H1 (cell line): ENCODE measurements around the gene MRPS12. TPM values are rescaled to one million over a fixed set of nuclear protein-coding genes. Genes with fewer than 3 reads are reported as not detected.

Source experiments
- CTCF ChIA-PET: fragments of 300-600 bp; sonication (Branson Sonifier 250); formaldehyde crosslinking; loops from one replicate; lab custom pipeline; 2021; ENCODE audit not compliant: partially characterized antibody; lab: Charles Lee
- POLR2A ChIA-PET: fragments of 300-600 bp; sonication (Branson Sonifier 250); formaldehyde crosslinking; loops from one replicate; lab custom pipeline; 2021; ENCODE audit warnings: inconsistent platforms; ENCODE audit not compliant: partially characterized antibody; lab: Charles Lee
- DNase-seq, 2 experiments: peaks; one replicate each; pipeline versions ENCODE4 v3.0.0 to v3.0.0-alpha.2; 2010 to 2022; ENCODE audit warnings: low spot score in 2 of 2, low read depth in 1 of 2, mixed read lengths in 1 of 2
- FAIRE-seq: peaks from 2 replicates; lab custom pipeline; 2011; peaks lifted over from hg19 to GRCh38; lab: Jason Lieb, UNC
- H2AFZ ChIP-seq: 2 replicates; pipeline ENCODE4 v1.8.1; 2012; ENCODE audit warnings: low read length, inconsistent platforms
- H2AK5ac ChIP-seq: 2 replicates; pipeline ENCODE4 v1.6.1; 2013; ENCODE audit warnings: low read depth, low read length
- H2BK120ac ChIP-seq: replicated peaks from 2 replicates; pipeline ENCODE3; 2013; ENCODE audit warnings: low read depth, low read length, inconsistent platforms
- H2BK12ac ChIP-seq: 2 replicates; pipeline ENCODE4 v1.6.1; 2013; ENCODE audit warnings: low read depth, low read length
- H2BK15ac ChIP-seq: 2 replicates; pipeline ENCODE4 v1.6.1; 2013; ENCODE audit warnings: low read length
- H2BK20ac ChIP-seq: 2 replicates; pipeline ENCODE4 v1.6.1; 2013; ENCODE audit warnings: low read length
- H2BK5ac ChIP-seq: 2 replicates; pipeline ENCODE4 v1.6.1; 2013; ENCODE audit warnings: low read depth, low read length
- H3K14ac ChIP-seq: 2 replicates; pipeline ENCODE4 v1.6.1; 2013; ENCODE audit warnings: inconsistent platforms; ENCODE audit not compliant: insufficient read length
- H3K18ac ChIP-seq: 2 replicates; pipeline ENCODE4 v1.6.1; 2013; ENCODE audit warnings: low read length; ENCODE audit errors: extremely low read depth
- H3K23ac ChIP-seq: 2 replicates; pipeline ENCODE4 v1.6.1; 2013; ENCODE audit warnings: inconsistent platforms; ENCODE audit not compliant: insufficient read length
- H3K23me2 ChIP-seq: 2 replicates; pipeline ENCODE4 v1.6.1; 2013; ENCODE audit warnings: low read depth, low read length
- H3K27ac ChIP-seq: 2 replicates; pipeline ENCODE4 v1.6.1; 2011; ENCODE audit warnings: low read depth, low read length, inconsistent platforms
- H3K27me3 ChIP-seq, 4 experiments: replicated peaks in 1 of 4; 1 replicate in 1 of 4; 2 replicates in 3 of 4; pipeline versions ENCODE4 v1.6.1 to v1.8.1; 2011 to 2013; ENCODE audit warnings: low read length in 3 of 4, mild to moderate bottlenecking in 3 of 4, inconsistent platforms in 2 of 4, mixed read lengths in 2 of 4, moderate library complexity in 1 of 4; ENCODE audit not compliant: control insufficient read depth in 3 of 4, insufficient read depth in 3 of 4; ENCODE audit errors: extremely low read depth in 1 of 4
- H3K36me3 ChIP-seq, 4 experiments: 2 replicates each; pipeline versions ENCODE4 v1.6.1 to v1.8.1; 2011 to 2013; ENCODE audit warnings: mild to moderate bottlenecking in 4 of 4, low read length in 3 of 4, moderate library complexity in 2 of 4, control low read depth in 1 of 4, inconsistent platforms in 1 of 4; ENCODE audit not compliant: insufficient read depth in 4 of 4, control insufficient read depth in 2 of 4
- H3K4ac ChIP-seq: replicated peaks from 2 replicates; pipeline ENCODE3; 2013; ENCODE audit warnings: low read length, low read depth, mixed read lengths, inconsistent platforms; ENCODE audit not compliant: insufficient read length
- H3K4me1 ChIP-seq, 4 experiments: replicated peaks in 1 of 4; 1 replicate in 1 of 4; 2 replicates in 3 of 4; pipeline versions ENCODE4 v1.6.1 to v1.8.1; 2011 to 2013; ENCODE audit warnings: low read length in 3 of 4, inconsistent platforms in 2 of 4, mixed read lengths in 1 of 4; ENCODE audit not compliant: insufficient read depth in 4 of 4, control insufficient read depth in 3 of 4
- H3K4me2 ChIP-seq, 2 experiments: 2 replicates each; pipeline versions ENCODE4 v1.6.1 to v1.8.1; 2011 to 2013; ENCODE audit warnings: low read depth in 2 of 2, low read length in 2 of 2, control low read depth in 1 of 2, inconsistent platforms in 1 of 2, mild to moderate bottlenecking in 1 of 2; ENCODE audit not compliant: insufficient read depth in 1 of 2
- H3K4me3 ChIP-seq, 4 experiments: fragments of 200-600, 300-600 bp in 1 of 4; sonication (generic), shearing (Covaris generic), sonication (Bioruptor Twin) in 1 of 4; 2 replicates each; pipeline versions ENCODE4 v1.5.1 to v1.8.1; 2011 to 2016; ENCODE audit warnings: low read length in 4 of 4, low read depth in 3 of 4, control low read depth in 2 of 4, inconsistent platforms in 2 of 4, mild to moderate bottlenecking in 2 of 4, mixed read lengths in 1 of 4, moderate library complexity in 1 of 4; ENCODE audit not compliant: insufficient read depth in 2 of 4; ENCODE audit errors: extremely low read depth in 1 of 4
- H3K56ac ChIP-seq: replicated peaks from 2 replicates; pipeline ENCODE3; 2013; ENCODE audit warnings: low read depth, mild to moderate bottlenecking, mixed read lengths, low read length, inconsistent platforms; ENCODE audit not compliant: insufficient read length
- H3K79me1 ChIP-seq: 2 replicates; pipeline ENCODE4 v1.6.1; 2013; ENCODE audit warnings: low read depth, low read length, control low read depth
- H3K79me2 ChIP-seq, 2 experiments: 2 replicates each; pipeline versions ENCODE4 v1.6.1 to v1.8.1; 2012 to 2013; ENCODE audit warnings: low read length in 2 of 2, mild to moderate bottlenecking in 2 of 2, inconsistent platforms in 1 of 2; ENCODE audit not compliant: insufficient read depth in 2 of 2, control insufficient read depth in 1 of 2
- H3K9ac ChIP-seq, 4 experiments: replicated peaks in 1 of 4; 1 replicate in 1 of 4; 2 replicates in 3 of 4; pipeline versions ENCODE4 v1.6.1 to v1.8.1; 2011 to 2013; ENCODE audit warnings: low read depth in 3 of 4, low read length in 3 of 4, control low read depth in 2 of 4, mild to moderate bottlenecking in 2 of 4, moderate library complexity in 2 of 4, inconsistent platforms in 1 of 4; ENCODE audit errors: extremely low read depth in 1 of 4
- H3K9me3 ChIP-seq, 2 experiments: 2 replicates each; pipeline versions ENCODE4 v1.6.1 to v1.8.1; 2012 to 2013; ENCODE audit warnings: mild to moderate bottlenecking in 2 of 2, moderate library complexity in 2 of 2, control low read depth in 1 of 2, inconsistent platforms in 1 of 2, low read depth in 1 of 2, low read length in 1 of 2, mixed read lengths in 1 of 2; ENCODE audit not compliant: insufficient read depth in 2 of 2
- H4K20me1 ChIP-seq, 2 experiments: replicated peaks in 1 of 2; 2 replicates each; pipeline versions ENCODE3 to v1.8.1; 2011 to 2013; ENCODE audit warnings: inconsistent platforms in 2 of 2, low read length in 2 of 2, mild to moderate bottlenecking in 1 of 2; ENCODE audit not compliant: insufficient read depth in 2 of 2, control insufficient read depth in 1 of 2
- H4K5ac ChIP-seq: 2 replicates; pipeline ENCODE4 v1.6.1; 2013; ENCODE audit warnings: low read length, low read depth, mixed read lengths, inconsistent platforms; ENCODE audit not compliant: insufficient read length
- H4K8ac ChIP-seq: 2 replicates; pipeline ENCODE4 v1.8.0; 2013; ENCODE audit warnings: mild to moderate bottlenecking, moderate library complexity, low read length, inconsistent platforms; ENCODE audit not compliant: insufficient read depth; ENCODE audit errors: extremely low read depth
- H4K91ac ChIP-seq: replicated peaks from 2 replicates; pipeline ENCODE3; 2013; ENCODE audit warnings: low read length, mixed read lengths, inconsistent platforms; ENCODE audit not compliant: insufficient read length
- ATF3 ChIP-seq: IDR thresholded peaks from 2 replicates; pipeline ENCODE4 v1.6.1; 2011; ENCODE audit warnings: low read depth, mild to moderate bottlenecking, low read length; ENCODE audit not compliant: insufficient read depth
- BRCA1 ChIP-seq: IDR thresholded peaks from 2 replicates; pipeline ENCODE4 v1.6.1; 2012; ENCODE audit warnings: low read depth, low read length, improper control_type of control experiment
- CTBP2 ChIP-seq: IDR thresholded peaks from 2 replicates; pipeline ENCODE4 v1.7.0; 2011; ENCODE audit warnings: borderline replicate concordance, mild to moderate bottlenecking, moderate library complexity, mixed read lengths, low read length; ENCODE audit not compliant: insufficient read depth, insufficient read length
- EZH2 ChIP-seq: fragments of 200-600 bp; sonication (generic); IDR thresholded peaks from 2 replicates; pipeline ENCODE4 v1.7.1; 2012; ENCODE audit warnings: low read depth, mild to moderate bottlenecking, moderate library complexity, low read length, inconsistent platforms; ENCODE audit not compliant: severe bottlenecking
- GTF2F1 ChIP-seq: IDR thresholded peaks from 2 replicates; pipeline ENCODE4 v1.6.1; 2012; ENCODE audit warnings: low read depth, low read length, improper control_type of control experiment, borderline replicate concordance
- HDAC2 ChIP-seq, 2 experiments: fragments of 300-600 bp in 1 of 2; sonication (generic) in 1 of 2; IDR thresholded peaks; 2 replicates each; pipeline ENCODE4 v1.6.1; 2011 to 2012; ENCODE audit warnings: low read depth in 2 of 2, low read length in 2 of 2, mild to moderate bottlenecking in 2 of 2, moderate library complexity in 2 of 2, borderline replicate concordance in 1 of 2, inconsistent platforms in 1 of 2
- JUN ChIP-seq: IDR thresholded peaks from 2 replicates; pipeline ENCODE4 v1.6.1; 2011; ENCODE audit warnings: low read depth, mild to moderate bottlenecking, improper control_type of control experiment, low read length
- JUND ChIP-seq: IDR thresholded peaks from 2 replicates; pipeline ENCODE4 v1.6.1; 2011; ENCODE audit warnings: mild to moderate bottlenecking, improper control_type of control experiment, low read length
- RBBP5 ChIP-seq: IDR thresholded peaks from 2 replicates; pipeline ENCODE4 v1.7.1; 2012; ENCODE audit warnings: low read depth, mild to moderate bottlenecking, inconsistent platforms, low read length, moderate library complexity, borderline replicate concordance
- SUZ12 ChIP-seq: fragments of 200-600 bp; sonication (generic); IDR thresholded peaks from 2 replicates; pipeline ENCODE4 v1.6.1; 2012; ENCODE audit warnings: mild to moderate bottlenecking, inconsistent platforms, low read length, moderate library complexity, mixed read lengths
- TAF1 ChIP-seq: IDR thresholded peaks from 2 replicates; pipeline ENCODE4 v1.6.1; 2011; ENCODE audit warnings: mild to moderate bottlenecking, low read depth, low read length
- WGBS, 2 experiments: shearing (Covaris generic) in 1 of 2; methylation state at CpG; one replicate each; pipeline versions ENCODE4 v1.1.6 to v1.1.7; 2013 to 2015; ENCODE audit warnings: low lambda C conversion rate in 2 of 2, mixed read lengths in 2 of 2, inconsistent platforms in 1 of 2, low coverage in 1 of 2, missing lambda C conversion rate in 1 of 2; ENCODE audit not compliant: insufficient replicate concordance in 2 of 2, insufficient coverage in 1 of 2, insufficient read length in 1 of 2; ENCODE audit errors: extremely low coverage in 1 of 2, missing lambda C conversion rate in 1 of 2; 5-methylcytosine and 5-hydroxymethylcytosine counted together
- polyA plus RNA-seq, 7 experiments: library from polyadenylated mRNA; depleted of rRNA in 3 of 7; stranded (reverse) in 5 of 7; unstranded in 2 of 7; fragments of >200 nt in 5 of 7; fragments of 200-250 nt in 2 of 7; gene quantifications; 1 replicate in 5 of 7; 2 replicates in 1 of 7; 4 replicates in 1 of 7; pipeline versions ENCODE4 v1.2.1 to v1.2.3, GENCODE V29; 2011 to 2013; ENCODE audit warnings: missing spikeins in 2 of 7, mixed read lengths in 2 of 7
- total RNA-seq: library from RNA; stranded (reverse); fragmentation: NEBNext Ultra II Directional; extraction: Animal tissue kit (Norgen Biotek cat#: 25700); gene quantifications from 2 replicates; pipeline ENCODE4 v1.2.1, GENCODE V29; 2021

MRPS12 gene
- total and polyA plus RNA-seq, 2 of the 8 experiments (the other 6 are each of a cell fraction or from before 2014, with no cell fraction given) = 79.0 to 175 TPM

GRCh38 chr19:38975861-38976271, 45.1 kb downstream of the MRPS12 start:
- Histone ChIP-seq H2BK5ac (peak overlapping the region; percentile 90), H2AFZ (0 out of 2 replicates have a peak overlapping the region, but pooled peaks have one; percentile 21)

More at GRCh38 chr19:38975861-38976271, 45.1 kb downstream of the MRPS12 start:
- Histone ChIP-seq H4K8ac (no peak overlapping the region), H4K5ac (peak overlapping the region; percentile 3), H3K9ac (peak overlapping the region in 3 of 4 experiments; percentile 2 to 44 (median 42); a peak in 3 of 7 replicates), H2BK120ac (no peak overlapping the region), H3K23ac (no peak overlapping the region), H3K56ac (no peak overlapping the region), H2AK5ac (no peak overlapping the region), H3K4ac (no peak overlapping the region), H4K20me1 (no peaks in the 10 kb centered on the region), H3K79me2 (peaks cover 0 to 2% of the 10 kb centered on the region in 2 experiments; a peak in 1 of 4 replicates), H3K23me2 (peaks cover 6% of the 10 kb centered on the region; the same call in 1 of the 2 replicates), H2BK12ac (peak overlapping the region; percentile 98; the same call in 1 of the 2 replicates), H3K4me2 (peak overlapping the region; percentile 80 to 88), H3K4me3 (peak overlapping the region; percentile 41 to 82 (median 74)), H3K14ac (no peak overlapping the region), H3K27ac (no peak overlapping the region), H3K4me1 (peaks cover 0 to 7% (median 3%) of the 10 kb centered on the region in 4 experiments; a peak in 3 of 7 replicates), H2BK20ac (no peak overlapping the region), H3K36me3 (no peaks in the 10 kb centered on the region), H3K9me3 (no peaks in the 10 kb centered on the region), H4K91ac (no peak overlapping the region), H3K18ac (peak overlapping the region; percentile 72), H3K27me3 (0 out of 7 replicates have a peak, but pooled peaks cover 0 to 3% (median 0%) of the 10 kb centered on the region in 4 experiments), H3K79me1 (no peaks in the 10 kb centered on the region), H2BK15ac (peak overlapping the region; percentile 61; the same call in 1 of the 2 replicates)
- TF ChIP-seq CTBP2 (peak; percentile 20), JUND (no peak), BRCA1 (no peak), SUZ12 (peak; percentile 31; the same call in 1 of the 2 replicates), RBBP5 (no peak), EZH2 (peak; percentile 15), TAF1 (no peak), HDAC2 (IDR thresholded peaks at IDR 0.05; ENCODE audit: borderline replicate concordance in 1 of 2, low read depth in 2 of 2, low read length in 2 of 2) (no peak), ATF3 (no peak), JUN (no peak), GTF2F1 (no peak)
- ChIA-PET CTCF (interaction anchor here (0.6 to 4.1 kb wide), 25 partner anchors 10 to 330 kb away, joined by 3 to 32 read pairs (median 5); no protein-coding TSS in a partner anchor), POLR2A (interaction anchor here (0.6 to 2.1 kb wide), 9 partner anchors 10 to 105 kb away, joined by 3 to 11 read pairs (median 4); partner anchors contain the start of genes FBXO27 and NFKBIB)
- WGBS, 2 experiments = 1% methylated on average over 11 of the region's 22 CpGs; no CpG with 5 or more reads in 1 of the 2 experiments
- FAIRE-seq (no peak), DNase-seq (peak in 1 of 2 experiments; percentile 68)
